Calu3 (cell line): ENCODE results near the gene LARP4. TPM values are rescaled to one million over a fixed set of nuclear protein-coding genes. Genes with fewer than 3 reads are reported as not detected.
"Not testable (repeated sequence)": the region's sequence is repeated elsewhere in the genome, so short reads cannot be mapped to it uniquely, and the experiment has no call there.

Source experiments
- BruUV-seq: library from RNA; stranded (reverse); fragments of 400-500 nt; replicated peaks from 2 replicates; lab custom pipeline; 2021; lab: Mats Ljungman, UMichigan
- CTCF ChIA-PET: fragments of 300-600 bp; sonication (Branson Sonifier 250); formaldehyde crosslinking; loops from one replicate; lab custom pipeline; 2022; ENCODE audit warnings: antibody characterized with exemption; lab: Charles Lee
- DNase-seq: peaks from one replicate; pipeline ENCODE4 v3.0.0; 2022
- H3K27ac Mint-ChIP-seq: one replicate; pipeline ENCODE4 v1.8.0; 2022; ENCODE audit warnings: mixed read lengths; ENCODE audit not compliant: unreplicated experiment
- H3K27me3 Mint-ChIP-seq: one replicate; pipeline ENCODE4 v1.8.0; 2022; ENCODE audit warnings: mixed read lengths; ENCODE audit not compliant: unreplicated experiment
- H3K36me3 Mint-ChIP-seq: one replicate; pipeline ENCODE4 v1.8.0; 2022; ENCODE audit warnings: mild to moderate bottlenecking, moderate library complexity, mixed read lengths; ENCODE audit not compliant: insufficient read depth, unreplicated experiment
- H3K4me1 Mint-ChIP-seq: one replicate; pipeline ENCODE4 v1.8.0; 2022; ENCODE audit warnings: mild to moderate bottlenecking, low read depth, mixed read lengths; ENCODE audit not compliant: unreplicated experiment
- H3K4me3 Mint-ChIP-seq: one replicate; pipeline ENCODE4 v1.8.0; 2022; ENCODE audit warnings: mild to moderate bottlenecking, low read depth, moderate library complexity, mixed read lengths; ENCODE audit not compliant: unreplicated experiment
- H3K9me3 Mint-ChIP-seq: one replicate; pipeline ENCODE4 v1.8.0; 2022; ENCODE audit warnings: low read depth, mixed read lengths; ENCODE audit not compliant: unreplicated experiment
- intact Hi-C: fragments of 100-400 bp; cut with micrococcal nuclease; formaldehyde crosslinking; loops from one replicate; pipeline ENCODE4 v1.10.0; 2022; ENCODE audit not compliant: unreplicated experiment
- total RNA-seq: library from RNA; stranded (reverse); gene quantifications from 2 replicates; pipeline ENCODE4 v1.2.3, GENCODE V29; 2022
- TF ChIP-seq, protein P1 (sequence below): fragments of 200-600 bp; IDR thresholded peaks from one replicate; pipeline ENCODE4 v1.8.0; 2022; ENCODE audit warnings: antibody characterized with exemption; ENCODE audit not compliant: unreplicated experiment

LARP4 gene
- total RNA-seq, 1 experiment from 2014 or later: 67.6 TPM

DNA sequence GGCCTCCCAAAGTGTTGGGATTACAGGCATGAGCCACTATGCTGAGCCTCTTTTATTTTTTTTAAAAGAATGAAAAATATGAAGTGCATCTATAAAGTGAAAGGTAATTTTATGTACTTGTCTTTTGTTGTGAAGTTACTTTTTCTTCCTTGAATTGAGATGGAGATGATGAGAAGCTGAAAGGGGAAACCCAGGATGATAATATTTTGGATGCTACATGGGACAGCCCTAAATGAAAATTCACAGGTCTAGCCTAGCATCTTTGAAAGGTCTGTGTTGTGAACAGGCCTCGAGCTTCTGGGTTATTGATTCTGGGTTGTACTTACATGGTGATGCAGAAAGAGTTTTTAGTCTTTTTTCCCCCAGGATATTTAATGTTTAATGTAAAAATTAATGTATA lies 118.7 kb downstream of the LARP4 start:
- intact Hi-C loops: no loop called here
- DNase-seq: no peak
- H3K4me1 Mint-ChIP-seq: peaks cover 30% of the 10 kb centered on the region
- CTCF ChIA-PET: no interaction called here
- no peaks in the 10 kb centered on the region for H3K27me3 Mint-ChIP-seq
- no peak overlapping the region for H3K27ac Mint-ChIP-seq
- TF ChIP-seq, protein P1, sequence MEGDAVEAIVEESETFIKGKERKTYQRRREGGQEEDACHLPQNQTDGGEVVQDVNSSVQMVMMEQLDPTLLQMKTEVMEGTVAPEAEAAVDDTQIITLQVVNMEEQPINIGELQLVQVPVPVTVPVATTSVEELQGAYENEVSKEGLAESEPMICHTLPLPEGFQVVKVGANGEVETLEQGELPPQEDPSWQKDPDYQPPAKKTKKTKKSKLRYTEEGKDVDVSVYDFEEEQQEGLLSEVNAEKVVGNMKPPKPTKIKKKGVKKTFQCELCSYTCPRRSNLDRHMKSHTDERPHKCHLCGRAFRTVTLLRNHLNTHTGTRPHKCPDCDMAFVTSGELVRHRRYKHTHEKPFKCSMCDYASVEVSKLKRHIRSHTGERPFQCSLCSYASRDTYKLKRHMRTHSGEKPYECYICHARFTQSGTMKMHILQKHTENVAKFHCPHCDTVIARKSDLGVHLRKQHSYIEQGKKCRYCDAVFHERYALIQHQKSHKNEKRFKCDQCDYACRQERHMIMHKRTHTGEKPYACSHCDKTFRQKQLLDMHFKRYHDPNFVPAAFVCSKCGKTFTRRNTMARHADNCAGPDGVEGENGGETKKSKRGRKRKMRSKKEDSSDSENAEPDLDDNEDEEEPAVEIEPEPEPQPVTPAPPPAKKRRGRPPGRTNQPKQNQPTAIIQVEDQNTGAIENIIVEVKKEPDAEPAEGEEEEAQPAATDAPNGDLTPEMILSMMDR: no peak
- peaks cover 5% of the 10 kb centered on the region for H3K36me3 Mint-ChIP-seq
- BruUV-seq: no TSS peak
- no peak overlapping the region for H3K4me3 Mint-ChIP-seq
- no peaks in the 10 kb centered on the region for H3K9me3 Mint-ChIP-seq

GRCh38 chr12:50520416-50521207 lies 119.9 kb downstream of the LARP4 start:
- H3K27me3 Mint-ChIP-seq: no peaks in the 10 kb centered on the region
- no peak overlapping the region for H3K27ac Mint-ChIP-seq
- TF ChIP-seq, protein P1: no peak
- DNase-seq: no peak
- intact Hi-C loops: no loop called here
- no peak overlapping the region for H3K4me3 Mint-ChIP-seq
- no TSS peak for BruUV-seq
- no peaks in the 10 kb centered on the region for H3K9me3 Mint-ChIP-seq
- peaks cover 5% of the 10 kb centered on the region for H3K36me3 Mint-ChIP-seq
- CTCF ChIA-PET: interaction anchor here (0.6 to 1.3 kb wide), 5 partner anchors 11 to 21 kb away, joined by 3 to 6 read pairs (median 4); no protein-coding TSS in a partner anchor
- H3K4me1 Mint-ChIP-seq: peaks cover 20% of the 10 kb centered on the region

- H3K36me3 Mint-ChIP-seq, BruUV-seq, CTCF ChIA-PET, intact Hi-C loops, H3K9me3 Mint-ChIP-seq, H3K27ac Mint-ChIP-seq, H3K4me3 Mint-ChIP-seq, DNase-seq, H3K27me3 Mint-ChIP-seq: not testable (repeated sequence)
- H3K4me1 Mint-ChIP-seq: peaks cover 23% of the 10 kb centered on the region
These were observed 121.1 kb downstream of the LARP4 start for GRCh38 chr12:50521781-50522180.

- Mint-ChIP-seq H3K27me3 (no peaks in the 10 kb centered on the region), H3K4me1 (peaks cover 29% of the 10 kb centered on the region), H3K27ac (no peak overlapping the region), H3K9me3 (no peaks in the 10 kb centered on the region), H3K4me3 (no peak overlapping the region), H3K36me3 (peaks cover 5% of the 10 kb centered on the region)
- TF ChIP-seq, protein P1: no peak
- CTCF ChIA-PET: no interaction called here
- DNase-seq: no peak
- no TSS peak for BruUV-seq
- intact Hi-C loops: no loop called here
These were observed 123.1 kb downstream of the LARP4 start for GRCh38 chr12:50523772-50524171.

GRCh38 chr12:50524621-50525020 lies 123.9 kb downstream of the LARP4 start:
- no TSS peak for BruUV-seq
- Mint-ChIP-seq H3K9me3 (no peaks in the 10 kb centered on the region), H3K27ac (no peak overlapping the region), H3K4me1 (peaks cover 38% of the 10 kb centered on the region), H3K36me3 (peaks cover 5% of the 10 kb centered on the region), H3K4me3 (no peak overlapping the region), H3K27me3 (no peaks in the 10 kb centered on the region)
- intact Hi-C loops: no loop called here
- TF ChIP-seq, protein P1: no peak
- DNase-seq: no peak
- CTCF ChIA-PET: no interaction called here
